GM21390 (cell line): ENCODE measurements around the gene TAGLN.

ENCODE experiments used
- ATAC-seq: cut with Tn5 transposase; IDR thresholded peaks from one replicate; pipeline ENCODE4 v1.9.1; 2021; ENCODE audit not compliant: unreplicated experiment

The TAGLN gene

GRCh38 chr11:117199053-117199915 is at the start of gene TAGLN:
Gene TAGLN, plus strand, starts transcription at chr11:117199370. Its CDS starts 3,644 bp downstream, at chr11:117203014.
- ATAC-seq: no peak

DNA sequence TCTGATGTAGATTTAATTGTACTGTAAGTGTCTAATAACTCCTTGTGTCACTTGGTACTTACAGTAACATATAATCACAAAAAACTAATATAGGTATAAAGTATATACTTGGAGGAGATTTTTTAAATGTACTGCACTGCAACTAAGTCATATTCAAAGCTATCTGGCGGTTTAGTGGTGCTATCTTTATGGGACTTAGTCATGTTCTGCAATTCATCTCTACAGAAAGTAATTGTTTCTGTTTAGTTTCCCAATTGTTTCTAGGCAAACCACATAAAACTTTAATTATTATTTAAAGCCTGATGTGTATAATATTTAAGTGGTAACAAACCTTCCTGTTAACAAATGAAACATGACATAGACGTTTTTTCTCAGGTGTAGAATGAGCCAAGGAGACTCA is 47.1 kb upstream of the TAGLN start:
- no peak for ATAC-seq

GRCh38 chr11:117154468-117154867 is 44.7 kb upstream of the TAGLN start:
- ATAC-seq: no peak

DNA sequence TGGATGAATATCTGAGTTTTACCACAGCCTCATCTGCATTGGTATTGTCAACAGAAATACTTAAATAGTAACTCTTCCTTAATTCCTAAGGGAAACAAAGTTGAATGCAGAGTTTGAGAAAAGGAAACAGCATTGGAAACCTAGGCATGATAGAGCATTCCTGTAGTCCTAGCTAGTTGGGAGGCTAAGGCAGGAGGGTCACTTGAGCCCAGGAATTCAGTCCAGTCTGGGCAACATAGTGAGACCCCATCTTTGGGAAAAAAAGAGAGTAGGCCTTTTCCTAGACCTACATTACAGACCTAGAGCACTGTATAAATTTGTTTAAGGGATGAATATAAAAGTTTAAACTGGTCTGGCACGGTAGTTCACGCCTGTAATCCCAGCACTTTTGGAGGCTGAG is 41.7 kb upstream of the TAGLN start:
- no peak for ATAC-seq

- no peak for ATAC-seq
These were observed 39.3 kb upstream of the TAGLN start for GRCh38 chr11:117159892-117160291.

- no peak for ATAC-seq
These were observed 38.3 kb upstream of the TAGLN start for GRCh38 chr11:117160826-117161225.

DNA sequence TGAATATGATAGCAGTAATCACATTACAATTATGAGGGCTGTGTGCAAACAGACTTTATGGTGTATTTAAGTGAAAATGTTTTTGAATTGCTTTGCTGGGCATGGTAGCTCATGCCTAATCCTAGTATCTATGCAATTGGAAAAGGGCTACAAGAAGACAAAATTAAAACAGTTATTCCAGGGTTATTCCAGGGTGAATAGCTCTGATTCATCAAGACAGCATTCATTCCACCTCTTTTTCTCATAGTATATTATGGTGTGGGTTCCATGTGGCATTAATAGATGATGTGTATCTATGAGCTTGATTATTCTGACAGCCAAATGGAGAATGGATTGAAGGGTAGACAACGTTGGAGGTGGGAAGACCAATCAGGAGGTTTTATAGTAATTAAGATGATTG is 32.7 kb upstream of the TAGLN start:
- ATAC-seq: no peak

- no peak for ATAC-seq
These were observed 29.4 kb upstream of the TAGLN start for GRCh38 chr11:117169736-117170135.

DNA sequence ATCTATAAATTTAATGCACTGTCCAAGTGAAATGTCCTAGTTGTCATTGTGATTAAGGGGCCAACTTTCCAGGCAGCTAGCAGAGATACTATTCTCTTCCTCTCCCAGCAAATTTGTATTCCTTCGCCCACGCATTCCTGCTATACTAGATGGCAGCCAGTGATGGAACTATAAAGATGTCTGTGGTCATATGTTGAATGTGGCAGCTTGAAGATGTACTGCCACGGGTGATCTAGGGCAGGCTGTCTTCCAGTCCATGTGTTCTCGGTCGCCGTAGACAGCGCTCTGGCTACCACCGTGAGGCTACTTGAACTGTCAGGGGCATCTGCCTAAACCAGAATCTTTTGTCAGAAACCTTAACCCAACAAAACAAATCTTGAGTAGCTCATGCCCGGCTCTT is 29.0 kb upstream of the TAGLN start:
- ATAC-seq: no peak

GRCh38 chr11:117171007-117171403 is 28.2 kb upstream of the TAGLN start:
- no peak for ATAC-seq

DNA sequence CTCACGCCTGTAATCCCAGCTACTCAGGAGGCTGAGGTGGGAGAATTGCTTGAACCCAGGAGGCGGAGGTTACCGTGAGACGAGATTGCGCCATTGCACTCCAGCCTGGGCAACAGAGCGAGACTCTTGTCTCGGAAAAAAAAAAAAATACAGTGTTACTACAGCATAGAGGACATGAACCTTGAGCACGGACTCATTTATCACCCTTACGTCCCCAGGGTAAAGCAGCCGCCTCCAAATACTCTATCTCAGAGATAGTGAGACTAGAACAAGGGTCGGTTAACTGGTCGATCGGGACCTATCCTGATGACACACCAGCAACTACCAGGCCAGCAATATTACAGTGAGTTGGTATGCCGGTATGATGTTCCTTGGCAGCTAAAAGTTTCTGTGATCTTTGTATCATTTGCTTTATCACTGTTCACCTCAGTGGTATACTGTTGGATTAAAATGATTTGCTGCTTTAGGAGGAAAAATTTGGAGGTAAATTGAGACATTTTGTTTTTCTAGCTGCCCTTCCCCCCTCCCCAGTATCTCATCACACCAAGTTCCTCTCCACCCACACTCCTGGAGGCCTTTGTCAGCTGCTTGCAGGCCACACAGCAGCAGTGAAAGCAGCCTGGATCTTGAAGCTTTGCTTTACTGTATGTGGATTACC is 27.6 kb upstream of the TAGLN start:
- ATAC-seq: no peak

GRCh38 chr11:117172724-117173421 is 26.3 kb upstream of the TAGLN start:
- no peak for ATAC-seq

DNA sequence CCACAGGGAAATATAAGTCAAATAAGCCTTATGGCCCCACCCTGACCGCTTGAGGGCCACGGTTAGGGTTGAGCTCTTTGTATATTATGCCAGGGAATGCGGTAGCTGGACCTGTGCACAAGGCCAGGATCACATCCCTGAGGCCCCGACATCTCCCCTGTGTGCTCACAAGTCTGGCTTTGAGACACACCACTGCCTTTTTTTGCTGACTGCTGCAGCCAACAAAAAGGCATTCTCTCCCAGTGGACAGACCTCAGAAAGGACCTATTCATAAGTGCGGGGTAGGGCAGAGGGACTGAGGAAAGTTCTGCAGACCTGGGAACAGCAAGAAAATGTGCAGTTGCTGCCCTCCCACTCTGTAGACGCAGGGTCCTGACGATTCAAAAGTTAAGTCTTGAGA is 24.1 kb upstream of the TAGLN start:
- ATAC-seq: no peak

- ATAC-seq: no peak
These were observed 23.4 kb upstream of the TAGLN start for GRCh38 chr11:117175781-117176180.

DNA sequence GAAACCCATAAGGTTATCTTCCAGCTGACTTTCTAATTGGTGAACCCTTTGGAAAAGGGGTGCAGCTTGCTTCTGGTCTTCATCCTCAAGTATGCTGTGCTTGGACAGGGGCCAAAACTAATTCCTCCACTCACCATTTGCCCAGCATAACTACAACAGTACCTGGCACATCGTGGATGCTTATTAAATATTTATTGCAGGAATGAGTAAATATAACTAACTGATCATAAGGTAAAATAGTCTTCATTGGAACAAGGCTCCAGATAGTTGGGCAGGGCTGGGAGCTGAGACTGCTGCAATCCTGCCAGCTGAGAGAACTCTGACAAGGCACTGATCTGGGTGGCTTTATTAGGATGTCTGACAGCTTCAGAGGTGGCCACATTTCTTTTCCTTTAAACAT is 23.0 kb upstream of the TAGLN start:
- no peak for ATAC-seq

GRCh38 chr11:117177534-117178209 is 21.5 kb upstream of the TAGLN start:
- ATAC-seq: no peak

DNA sequence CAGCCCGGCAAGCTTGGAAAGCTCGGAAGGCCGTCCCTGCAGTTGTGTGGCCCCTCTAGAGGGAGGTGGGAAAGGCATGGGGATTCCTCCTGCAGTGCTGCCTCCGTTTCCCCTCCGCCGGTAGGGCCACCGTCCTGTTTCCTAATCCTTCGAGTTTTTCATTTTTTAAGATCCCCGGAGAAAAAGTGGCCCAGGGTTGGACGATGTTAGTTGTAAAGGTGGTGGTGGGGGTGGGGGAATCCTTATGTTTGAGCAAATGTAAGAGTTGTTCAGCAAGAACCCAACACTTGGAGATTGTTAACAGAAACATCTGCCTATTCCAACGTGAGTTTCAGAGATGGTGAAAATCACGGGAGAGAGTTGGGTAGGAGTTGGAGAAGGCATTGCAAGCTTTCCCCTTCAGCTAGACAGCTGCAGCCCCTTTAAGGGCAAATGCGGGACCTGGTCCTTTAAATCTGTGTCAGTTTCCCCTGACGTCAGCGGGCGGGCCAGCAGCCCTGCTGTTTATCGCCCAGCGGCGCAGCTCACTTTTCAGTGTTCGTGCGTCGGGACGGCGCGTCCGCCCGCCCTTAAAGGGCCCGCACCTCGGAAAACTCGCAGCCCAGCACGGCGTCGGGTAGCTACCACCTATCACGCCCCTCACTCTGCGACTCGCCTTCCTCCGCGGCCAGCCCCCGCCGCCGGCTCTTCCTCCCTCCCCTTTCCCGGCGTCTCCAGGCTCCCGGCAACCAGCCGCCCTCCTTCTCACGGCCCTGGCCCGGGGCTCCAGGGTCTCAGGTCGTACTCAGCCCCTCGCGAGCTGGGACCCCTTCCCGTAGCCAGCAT is 20.7 kb upstream of the TAGLN start, which contains the start of gene SIDT2:
TSS of gene SIDT2 (plus strand) at position 534 of the 825 bp plus-strand sequence. CDS start 521 bp downstream, outside the sequence.
- ATAC-seq: peak; percentile 89

DNA sequence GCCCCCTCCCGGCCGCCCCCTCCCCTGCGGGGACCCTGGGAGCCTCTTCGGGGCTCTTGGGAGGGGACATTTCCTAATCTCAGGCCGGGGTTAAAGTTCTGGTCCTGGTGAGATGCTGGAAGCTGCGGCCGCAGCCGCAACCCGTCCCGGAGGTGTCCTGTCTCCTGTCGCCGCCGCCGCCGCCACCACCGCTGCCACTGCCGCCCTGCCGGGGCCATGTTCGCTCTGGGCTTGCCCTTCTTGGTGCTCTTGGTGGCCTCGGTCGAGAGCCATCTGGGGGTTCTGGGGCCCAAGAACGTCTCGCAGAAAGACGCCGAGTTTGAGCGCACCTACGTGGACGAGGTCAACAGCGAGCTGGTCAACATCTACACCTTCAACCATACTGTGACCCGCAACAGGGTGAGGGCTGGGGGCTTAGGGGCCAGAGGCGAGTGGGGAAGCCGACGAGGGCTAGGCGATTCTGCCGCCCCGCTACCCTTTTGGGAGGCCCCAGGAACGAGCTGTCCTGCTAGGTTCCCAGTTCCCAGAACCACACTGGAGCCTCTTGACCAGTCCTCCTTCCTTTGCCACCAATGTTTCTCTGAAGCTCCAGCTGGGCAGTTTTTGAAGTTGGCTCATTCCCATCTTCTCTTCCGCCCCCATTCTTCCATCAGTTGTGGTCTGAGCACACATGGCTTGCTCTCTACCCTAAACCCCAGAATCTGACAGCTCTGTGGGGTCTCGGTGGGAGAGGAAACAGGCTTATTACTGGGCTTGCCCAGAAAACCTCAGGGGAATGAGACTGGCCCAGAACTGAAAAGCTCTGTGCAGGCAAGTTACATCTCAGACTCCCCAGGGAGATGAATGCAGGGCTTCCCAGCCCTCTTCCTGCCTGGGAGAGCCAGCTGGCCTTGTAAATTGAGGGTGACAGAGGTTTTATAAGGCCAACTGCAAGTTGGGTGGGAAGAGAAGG is 19.8 kb upstream of the TAGLN start:
- ATAC-seq: peak; percentile 30

GRCh38 chr11:117180020-117180419 is 19.1 kb upstream of the TAGLN start:
- no peak for ATAC-seq
